ENCODE data around the gene CCDC63. TPM values are rescaled to one million over a fixed set of nuclear protein-coding genes. Genes with fewer than 3 reads are reported as not detected.

The CCDC63 gene
- total RNA-seq, 1 donor from 2014 or later: not detected

DNA sequence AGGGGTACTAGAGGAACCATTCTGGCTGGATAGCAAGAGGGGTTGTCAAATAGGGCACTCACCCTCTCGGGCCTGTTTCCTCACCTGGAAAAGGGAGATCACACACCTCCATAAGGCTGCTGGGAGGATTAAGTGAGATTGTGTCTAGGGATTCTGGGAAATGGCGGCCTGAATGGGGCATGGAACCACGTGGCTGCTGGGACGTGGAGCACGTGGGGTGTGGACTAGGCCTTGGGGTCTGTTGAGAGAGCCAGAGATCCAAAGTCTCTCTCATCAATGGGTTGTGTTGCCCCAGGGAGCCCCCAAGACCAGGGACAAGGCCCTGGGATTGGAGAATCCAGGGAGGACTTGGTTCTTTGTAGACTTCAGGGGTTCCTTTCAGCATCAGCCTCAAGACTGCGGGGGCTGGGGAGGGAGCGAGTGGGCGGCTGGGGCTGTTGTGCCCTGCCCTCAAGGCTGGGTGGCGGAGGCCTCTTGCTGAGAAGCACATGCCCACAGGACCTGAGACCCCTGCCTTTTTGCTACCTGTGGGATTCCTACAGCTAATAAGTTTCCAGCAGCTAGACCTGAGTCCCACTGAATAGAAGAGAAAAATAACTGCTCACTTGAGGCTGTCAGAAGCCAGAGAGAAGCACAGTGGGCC is 77.0 kb downstream of the CCDC63 start:
- Histone ChIP-seq H3K4me1 (peaks cover 30% of the 10 kb centered on the region), H3K4me3 (no peak overlapping the region), H3K36me3 (peaks cover 8% of the 10 kb centered on the region), H3K27me3 (ENCODE audit: low read depth) (peaks cover 38% of the 10 kb centered on the region), H3K27ac (replicated peaks) (no peak overlapping the region), H3K9me3 (replicated peaks) (no peaks in the 10 kb centered on the region)
- no peak for DNase-seq
- intact Hi-C loops (cut with micrococcal nuclease): no loop called here
- TF ChIP-seq, protein P1, sequence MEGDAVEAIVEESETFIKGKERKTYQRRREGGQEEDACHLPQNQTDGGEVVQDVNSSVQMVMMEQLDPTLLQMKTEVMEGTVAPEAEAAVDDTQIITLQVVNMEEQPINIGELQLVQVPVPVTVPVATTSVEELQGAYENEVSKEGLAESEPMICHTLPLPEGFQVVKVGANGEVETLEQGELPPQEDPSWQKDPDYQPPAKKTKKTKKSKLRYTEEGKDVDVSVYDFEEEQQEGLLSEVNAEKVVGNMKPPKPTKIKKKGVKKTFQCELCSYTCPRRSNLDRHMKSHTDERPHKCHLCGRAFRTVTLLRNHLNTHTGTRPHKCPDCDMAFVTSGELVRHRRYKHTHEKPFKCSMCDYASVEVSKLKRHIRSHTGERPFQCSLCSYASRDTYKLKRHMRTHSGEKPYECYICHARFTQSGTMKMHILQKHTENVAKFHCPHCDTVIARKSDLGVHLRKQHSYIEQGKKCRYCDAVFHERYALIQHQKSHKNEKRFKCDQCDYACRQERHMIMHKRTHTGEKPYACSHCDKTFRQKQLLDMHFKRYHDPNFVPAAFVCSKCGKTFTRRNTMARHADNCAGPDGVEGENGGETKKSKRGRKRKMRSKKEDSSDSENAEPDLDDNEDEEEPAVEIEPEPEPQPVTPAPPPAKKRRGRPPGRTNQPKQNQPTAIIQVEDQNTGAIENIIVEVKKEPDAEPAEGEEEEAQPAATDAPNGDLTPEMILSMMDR (IDR thresholded peaks at IDR 0.05; ENCODE audit: borderline replicate concordance): no peak

DNA sequence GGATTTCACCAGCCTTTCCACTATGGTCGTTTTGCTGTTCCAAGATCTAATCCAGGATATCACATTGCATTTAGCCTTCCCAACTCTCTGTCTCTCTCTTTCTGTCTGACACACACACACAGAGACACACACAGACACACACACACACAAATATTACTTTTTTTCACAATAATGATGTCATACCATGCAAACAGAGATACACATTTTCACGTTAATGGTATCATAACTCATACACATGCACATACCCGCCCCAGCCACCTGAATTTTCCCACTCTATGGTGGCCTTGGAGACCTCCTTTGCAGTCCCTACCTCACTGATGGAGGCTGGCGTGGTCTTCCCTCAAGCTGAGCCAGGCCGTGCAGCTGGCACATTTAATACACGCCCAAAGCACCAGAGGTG is 80.8 kb downstream of the CCDC63 start:
- H3K27me3 ChIP-seq (ENCODE audit: low read depth): peaks cover 44% of the 10 kb centered on the region
- H3K4me3 ChIP-seq: peak overlapping the region; percentile 4
- no peaks in the 10 kb centered on the region for H3K9me3 ChIP-seq (replicated peaks)
- TF ChIP-seq, protein P1 (IDR thresholded peaks at IDR 0.05; ENCODE audit: borderline replicate concordance): no peak
- H3K27ac ChIP-seq (replicated peaks): peak overlapping the region; percentile 89
- H3K4me1 ChIP-seq: peaks cover 32% of the 10 kb centered on the region
- no peak for DNase-seq
- H3K36me3 ChIP-seq: no peaks in the 10 kb centered on the region
- intact Hi-C loops (cut with micrococcal nuclease): no loop called here

DNA sequence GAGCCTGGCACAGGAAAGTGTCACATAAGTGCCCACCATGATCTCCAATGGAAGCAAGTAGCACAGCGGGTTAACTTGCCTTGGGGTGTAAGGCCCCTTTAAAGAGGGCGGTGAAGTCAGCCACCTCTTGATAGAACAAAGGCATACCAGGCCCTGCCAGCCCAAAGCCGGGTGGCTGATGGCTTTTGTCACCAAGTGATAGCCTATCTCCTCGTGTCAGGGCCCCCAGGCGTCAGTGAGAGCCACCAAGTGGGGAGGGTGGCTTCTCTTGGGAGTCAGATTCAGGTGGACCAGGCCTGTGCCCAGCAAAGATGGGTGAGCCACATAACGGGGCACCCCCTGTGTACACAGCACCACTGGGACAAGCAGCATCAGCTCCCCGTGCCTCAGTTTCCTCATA is 81.9 kb downstream of the CCDC63 start:
- Histone ChIP-seq H3K27me3 (ENCODE audit: low read depth) (peaks cover 45% of the 10 kb centered on the region), H3K9me3 (replicated peaks) (no peaks in the 10 kb centered on the region), H3K27ac (replicated peaks) (peak overlapping the region; percentile 89), H3K4me3 (peak overlapping the region; percentile 4), H3K4me1 (peaks cover 36% of the 10 kb centered on the region), H3K36me3 (no peaks in the 10 kb centered on the region)
- DNase-seq: peak; percentile 81
- intact Hi-C loops (cut with micrococcal nuclease): no loop called here
- TF ChIP-seq, protein P1 (IDR thresholded peaks at IDR 0.05; ENCODE audit: borderline replicate concordance): no peak

DNA sequence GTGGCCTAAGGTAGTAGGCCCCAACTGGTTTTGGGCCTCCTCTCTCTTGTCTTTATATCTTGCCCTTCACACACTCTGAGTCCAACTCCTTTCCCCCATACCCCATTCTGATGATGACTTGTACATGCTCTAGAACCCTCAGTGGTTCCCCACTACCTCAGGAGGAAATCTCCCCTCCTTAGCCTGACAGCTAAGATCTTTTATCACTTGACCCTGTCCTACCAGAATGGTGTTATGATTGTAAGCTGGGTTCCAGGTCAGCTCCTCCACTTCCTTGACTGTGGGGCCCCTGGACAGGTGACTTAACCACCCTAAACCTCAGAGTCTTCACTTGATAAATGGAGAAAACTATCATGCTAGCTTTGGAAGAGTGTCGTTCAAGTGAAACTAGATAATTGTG is 83.0 kb downstream of the CCDC63 start:
- H3K4me3 ChIP-seq: no peak overlapping the region
- H3K27me3 ChIP-seq (ENCODE audit: low read depth): peaks cover 35% of the 10 kb centered on the region
- DNase-seq: no peak
- peak overlapping the region; percentile 89 for H3K27ac ChIP-seq (replicated peaks)
- H3K4me1 ChIP-seq: peaks cover 46% of the 10 kb centered on the region
- no peaks in the 10 kb centered on the region for H3K9me3 ChIP-seq (replicated peaks)
- TF ChIP-seq, protein P1 (IDR thresholded peaks at IDR 0.05; ENCODE audit: borderline replicate concordance): no peak
- intact Hi-C loops (cut with micrococcal nuclease): loop anchor here (10.0 kb wide), 1 partner anchor 385 kb away; no protein-coding TSS in a partner anchor
- H3K36me3 ChIP-seq: no peaks in the 10 kb centered on the region

DNA sequence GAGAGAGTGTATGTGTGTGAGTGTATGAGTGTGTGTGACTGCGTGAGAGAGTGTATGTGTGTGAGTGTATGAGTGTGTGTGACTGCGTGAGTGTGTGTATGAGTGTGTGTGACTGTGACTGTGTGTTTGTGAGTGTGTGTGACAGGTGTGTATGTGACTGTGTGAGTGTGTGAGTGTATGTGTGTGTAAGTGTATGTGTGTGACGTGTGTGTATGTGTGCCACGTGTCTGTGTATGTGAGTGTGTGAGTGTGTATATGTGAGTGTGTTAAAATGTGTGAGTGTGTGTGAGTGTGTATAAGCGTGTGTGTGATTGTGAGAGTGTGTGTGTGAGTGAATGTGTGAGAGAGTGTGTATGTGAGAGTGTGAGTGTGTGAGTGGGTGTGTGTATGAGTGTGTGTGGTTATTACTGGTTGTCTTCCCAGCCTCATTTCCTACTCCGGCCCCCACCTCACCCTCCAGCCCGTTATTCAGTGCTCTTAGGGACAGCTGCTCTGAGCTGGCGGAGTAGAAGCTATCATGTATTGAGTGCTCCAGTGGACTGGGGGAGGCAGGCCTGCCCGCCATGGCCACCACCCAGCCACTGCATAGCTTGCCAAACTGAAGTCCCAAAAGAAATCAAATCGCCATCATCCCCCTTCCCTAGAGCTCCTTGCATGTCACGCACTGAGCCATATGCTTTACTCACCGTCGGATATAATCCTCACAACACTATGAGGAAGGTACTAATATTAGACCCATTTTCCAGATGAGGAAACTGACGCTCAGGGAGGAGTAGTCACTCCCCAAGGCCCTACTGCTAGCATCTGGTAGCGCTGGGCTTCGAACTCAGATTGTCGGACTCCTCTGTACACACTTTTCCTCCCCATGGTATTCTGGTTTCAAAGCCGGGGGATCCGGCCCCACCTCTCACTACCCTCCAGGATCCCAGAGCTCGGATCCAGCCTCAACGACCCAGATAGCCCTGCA is 83.8 kb downstream of the CCDC63 start:
- TF ChIP-seq, protein P1 (IDR thresholded peaks at IDR 0.05; ENCODE audit: borderline replicate concordance): no peak
- no peak overlapping the region for H3K4me3 ChIP-seq
- no peaks in the 10 kb centered on the region for H3K9me3 ChIP-seq (replicated peaks)
- DNase-seq: no peak
- H3K36me3 ChIP-seq: no peaks in the 10 kb centered on the region
- intact Hi-C loops (cut with micrococcal nuclease): loop anchor here (10.0 kb wide), 1 partner anchor 384 kb away; no protein-coding TSS in a partner anchor
- peaks cover 31% of the 10 kb centered on the region for H3K27me3 ChIP-seq (ENCODE audit: low read depth)
- H3K4me1 ChIP-seq: peaks cover 46% of the 10 kb centered on the region
- H3K27ac ChIP-seq (replicated peaks): peak overlapping the region; percentile 89
